Diencephalon (tissue), 1 donor: ENCODE results near the gene NEURL1B. TPM values are rescaled to one million over a fixed set of nuclear protein-coding genes. Genes with fewer than 3 reads are reported as not detected.

Source experiments
- small RNA-seq: library from RNA; depleted of rRNA; stranded (forward); fragments of <200 nt; gene quantifications from one replicate; pipeline ENCODE3, GENCODE V24; 2014
- total RNA-seq: library from RNA; depleted of rRNA; stranded (reverse); fragments of >200 nt; gene quantifications from one replicate; pipeline ENCODE4 v1.2.3, GENCODE V29; 2014

The NEURL1B gene, protein sequence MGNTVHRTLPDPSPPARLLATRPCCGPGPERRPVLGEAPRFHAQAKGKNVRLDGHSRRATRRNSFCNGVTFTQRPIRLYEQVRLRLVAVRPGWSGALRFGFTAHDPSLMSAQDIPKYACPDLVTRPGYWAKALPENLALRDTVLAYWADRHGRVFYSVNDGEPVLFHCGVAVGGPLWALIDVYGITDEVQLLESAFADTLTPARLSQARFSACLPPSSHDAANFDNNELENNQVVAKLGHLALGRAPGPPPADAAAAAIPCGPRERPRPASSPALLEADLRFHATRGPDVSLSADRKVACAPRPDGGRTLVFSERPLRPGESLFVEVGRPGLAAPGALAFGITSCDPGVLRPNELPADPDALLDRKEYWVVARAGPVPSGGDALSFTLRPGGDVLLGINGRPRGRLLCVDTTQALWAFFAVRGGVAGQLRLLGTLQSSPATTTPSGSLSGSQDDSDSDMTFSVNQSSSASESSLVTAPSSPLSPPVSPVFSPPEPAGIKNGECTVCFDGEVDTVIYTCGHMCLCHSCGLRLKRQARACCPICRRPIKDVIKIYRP
- total RNA-seq = 26.8 TPM

DNA sequence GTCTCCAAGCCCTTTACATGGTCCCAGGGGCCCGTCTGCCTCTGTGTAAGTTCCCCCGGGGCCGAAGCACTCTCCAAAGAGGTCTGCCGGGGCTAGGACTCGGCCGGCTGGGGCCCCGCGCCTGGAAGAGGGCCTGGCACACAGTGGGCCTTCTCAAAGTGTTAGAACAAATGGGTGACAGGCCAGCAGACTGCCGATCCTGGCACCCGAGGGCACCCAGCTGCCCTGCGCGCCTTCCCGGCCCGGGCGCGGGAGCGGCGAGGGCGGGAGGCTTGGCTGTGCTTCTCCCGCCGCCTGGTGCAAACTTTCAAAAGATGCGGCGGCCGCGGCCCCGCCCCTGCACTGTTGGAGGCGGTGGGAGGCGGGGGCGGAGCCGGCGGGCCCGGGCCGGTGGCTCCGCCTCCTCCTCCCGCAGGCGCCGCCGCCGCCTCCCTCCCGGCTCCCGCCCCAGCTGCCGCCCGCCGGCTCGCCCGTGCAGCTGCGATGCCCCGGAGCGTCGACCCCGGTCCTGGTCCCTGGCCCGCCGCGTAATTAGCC, at the start of gene NEURL1B:
NEURL1B (plus strand) TSS at position 442 of the 537 bp plus-strand sequence. CDS start 144 bp downstream, outside the sequence.

Small RNA genes lying within 50 kb of the gene (small RNA-seq; reads per million reads assigned to genes)
- gene AC027309.2 (not detected), gene MIR5003 (not detected)

Other genes with a start within 250 kb of the NEURL1B start
- gene SH3PXD2B, start 186.7 kb upstream of the NEURL1B start, total RNA-seq = 27.0 TPM
- 38.5 TPM for gene DUSP1, start 129.9 kb downstream of the NEURL1B start, total RNA-seq
- gene ERGIC1, start 193.0 kb downstream of the NEURL1B start, total RNA-seq = 61.6 TPM